Measurements from ENCODE around the gene MACROD2. TPM values are rescaled to one million over a fixed set of nuclear protein-coding genes. Genes with fewer than 3 reads are reported as not detected.

MACROD2 gene
- total and polyA plus RNA-seq, 2 of the 4 experiments (the other 2 are of a cell fraction): not detected

DNA sequence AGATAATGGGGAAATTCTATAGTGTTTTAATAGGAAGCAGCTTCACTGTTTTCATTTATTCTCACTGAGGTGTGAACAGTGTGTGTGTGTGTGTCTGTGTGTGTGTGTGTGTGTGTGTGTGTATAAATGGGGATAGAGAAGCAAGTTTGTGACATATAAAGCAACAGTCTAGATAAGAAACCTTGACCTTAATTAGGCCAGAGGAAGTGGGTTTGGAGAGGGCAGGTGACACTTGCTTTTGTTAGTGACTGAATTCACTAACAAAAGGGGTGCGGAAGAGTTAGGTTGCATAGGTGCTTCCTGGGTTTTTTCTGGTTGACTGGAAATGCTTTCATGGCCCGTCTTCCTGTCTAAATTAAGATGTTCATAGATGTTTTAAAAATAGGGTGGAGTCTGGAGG lies 857.8 kb downstream of the MACROD2 start:
- Histone ChIP-seq H2BK15ac (ENCODE audit: low read depth, low read length) (no peak overlapping the region), H3K9me1 (ENCODE audit: insufficient read depth, low read length) (no peaks in the 10 kb centered on the region), H3K27me3 (ENCODE audit: control insufficient read depth, insufficient read depth, low read length) (no peaks in the 10 kb centered on the region), H2BK120ac (ENCODE audit: low read depth, low read length) (no peak overlapping the region), H4K20me1 (ENCODE audit: insufficient read depth, low read length) (no peaks in the 10 kb centered on the region), H2AK5ac (ENCODE audit: low read depth, low read length) (no peak overlapping the region), H3K14ac (replicated peaks; ENCODE audit: low read depth, low read length) (no peak overlapping the region), H4K5ac (ENCODE audit: low read depth, low read length) (no peak overlapping the region), H3K56ac (ENCODE audit: extremely low read depth, insufficient read depth, low read length) (no peak overlapping the region), H3K27ac (ENCODE audit: insufficient read depth, low read length) (no peak overlapping the region), H3K23ac (ENCODE audit: low read depth, low read length) (no peak overlapping the region), H3K4me2 (ENCODE audit: low read depth, low read length) (no peak overlapping the region), H3K9me3 (ENCODE audit: control insufficient read depth, insufficient read depth, low read length) (peaks cover 2% of the 10 kb centered on the region; the same call in 1 of the 2 replicates), H2AFZ (replicated peaks; ENCODE audit: low read length, poor library complexity) (no peak overlapping the region), H2AK9ac (replicated peaks; ENCODE audit: low read depth, low read length, poor library complexity) (no peak overlapping the region), H2BK5ac (ENCODE audit: low read depth, low read length, poor library complexity, severe bottlenecking) (no peak overlapping the region), H4K8ac (ENCODE audit: low read depth in 2 of 2, low read length in 2 of 2) (no peak overlapping the region), H3K18ac (ENCODE audit: low read depth, low read length) (no peak overlapping the region), H3K4me3 (ENCODE audit: insufficient read depth, low read depth, low read length) (no peak overlapping the region), H3K36me3 (ENCODE audit: control insufficient read depth, insufficient read depth, low read length) (no peaks in the 10 kb centered on the region), H3K4me1 (ENCODE audit: control insufficient read depth, insufficient read depth, low read length) (no peaks in the 10 kb centered on the region), H3K9ac (ENCODE audit: low read depth, low read length) (no peak overlapping the region), H4K91ac (ENCODE audit: insufficient read depth, low read depth, low read length) (no peak overlapping the region), H3K4ac (ENCODE audit: low read depth, low read length) (no peak overlapping the region), H3K79me1 (ENCODE audit: low read depth in 1 of 2, low read length in 2 of 2) (no peaks in the 10 kb centered on the region), H2BK20ac (ENCODE audit: low read depth, low read length) (no peak overlapping the region)
- WGBS, 2 experiments (ENCODE audit: extremely low coverage in 2 of 2, insufficient read length in 1 of 2): 55% methylated on average over 2 of the region's 2 CpGs; no CpG with 5 or more reads in 1 of the 2 experiments
- no peak for DNase-seq
- POLR2A ChIA-PET (ENCODE audit: unreplicated experiment): no interaction called here
- intact Hi-C loops (cut with micrococcal nuclease): no loop called here
- in situ Hi-C loops (cut with MboI; ENCODE audit: low sequenced_read_pairs): no loop called here
- CTCF ChIA-PET: no interaction called here
- TF ChIP-seq MAFK (IDR thresholded peaks at IDR 0.05; ENCODE audit: low read depth, low read length): no peak
- TF ChIP-seq NFE2L2 (IDR thresholded peaks at IDR 0.05; ENCODE audit: low read depth, low read length): no peak
- TF ChIP-seq FOS (IDR thresholded peaks at IDR 0.05; ENCODE audit: low read depth, low read length): no peak
- no peak for TF ChIP-seq CHD1 (IDR thresholded peaks at IDR 0.05; ENCODE audit: low read depth, low read length)
- TF ChIP-seq BHLHE40 (IDR thresholded peaks at IDR 0.05; ENCODE audit: low read depth, low read length): no peak
- TF ChIP-seq, protein P1, sequence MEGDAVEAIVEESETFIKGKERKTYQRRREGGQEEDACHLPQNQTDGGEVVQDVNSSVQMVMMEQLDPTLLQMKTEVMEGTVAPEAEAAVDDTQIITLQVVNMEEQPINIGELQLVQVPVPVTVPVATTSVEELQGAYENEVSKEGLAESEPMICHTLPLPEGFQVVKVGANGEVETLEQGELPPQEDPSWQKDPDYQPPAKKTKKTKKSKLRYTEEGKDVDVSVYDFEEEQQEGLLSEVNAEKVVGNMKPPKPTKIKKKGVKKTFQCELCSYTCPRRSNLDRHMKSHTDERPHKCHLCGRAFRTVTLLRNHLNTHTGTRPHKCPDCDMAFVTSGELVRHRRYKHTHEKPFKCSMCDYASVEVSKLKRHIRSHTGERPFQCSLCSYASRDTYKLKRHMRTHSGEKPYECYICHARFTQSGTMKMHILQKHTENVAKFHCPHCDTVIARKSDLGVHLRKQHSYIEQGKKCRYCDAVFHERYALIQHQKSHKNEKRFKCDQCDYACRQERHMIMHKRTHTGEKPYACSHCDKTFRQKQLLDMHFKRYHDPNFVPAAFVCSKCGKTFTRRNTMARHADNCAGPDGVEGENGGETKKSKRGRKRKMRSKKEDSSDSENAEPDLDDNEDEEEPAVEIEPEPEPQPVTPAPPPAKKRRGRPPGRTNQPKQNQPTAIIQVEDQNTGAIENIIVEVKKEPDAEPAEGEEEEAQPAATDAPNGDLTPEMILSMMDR (conservative IDR thresholded peaks at IDR 0.05; ENCODE audit: low read depth, low read length): no peak
- TF ChIP-seq, protein P2, sequence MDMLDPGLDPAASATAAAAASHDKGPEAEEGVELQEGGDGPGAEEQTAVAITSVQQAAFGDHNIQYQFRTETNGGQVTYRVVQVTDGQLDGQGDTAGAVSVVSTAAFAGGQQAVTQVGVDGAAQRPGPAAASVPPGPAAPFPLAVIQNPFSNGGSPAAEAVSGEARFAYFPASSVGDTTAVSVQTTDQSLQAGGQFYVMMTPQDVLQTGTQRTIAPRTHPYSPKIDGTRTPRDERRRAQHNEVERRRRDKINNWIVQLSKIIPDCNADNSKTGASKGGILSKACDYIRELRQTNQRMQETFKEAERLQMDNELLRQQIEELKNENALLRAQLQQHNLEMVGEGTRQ (IDR thresholded peaks at IDR 0.05; ENCODE audit: low read depth, low read length): no peak
- no peak for TF ChIP-seq MXI1 (IDR thresholded peaks at IDR 0.05; ENCODE audit: borderline replicate concordance, low read depth, low read length)
- TF ChIP-seq RCOR1 (IDR thresholded peaks at IDR 0.05; ENCODE audit: insufficient replicate concordance, low read length): no peak
- TF ChIP-seq, protein P3, sequence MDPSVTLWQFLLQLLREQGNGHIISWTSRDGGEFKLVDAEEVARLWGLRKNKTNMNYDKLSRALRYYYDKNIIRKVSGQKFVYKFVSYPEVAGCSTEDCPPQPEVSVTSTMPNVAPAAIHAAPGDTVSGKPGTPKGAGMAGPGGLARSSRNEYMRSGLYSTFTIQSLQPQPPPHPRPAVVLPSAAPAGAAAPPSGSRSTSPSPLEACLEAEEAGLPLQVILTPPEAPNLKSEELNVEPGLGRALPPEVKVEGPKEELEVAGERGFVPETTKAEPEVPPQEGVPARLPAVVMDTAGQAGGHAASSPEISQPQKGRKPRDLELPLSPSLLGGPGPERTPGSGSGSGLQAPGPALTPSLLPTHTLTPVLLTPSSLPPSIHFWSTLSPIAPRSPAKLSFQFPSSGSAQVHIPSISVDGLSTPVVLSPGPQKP (IDR thresholded peaks at IDR 0.05; ENCODE audit: borderline replicate concordance, low read depth, low read length): no peak
- TF ChIP-seq MAZ (IDR thresholded peaks at IDR 0.05; ENCODE audit: borderline replicate concordance, low read depth, low read length): no peak
- no peak for TF ChIP-seq RFX5 (IDR thresholded peaks at IDR 0.05; ENCODE audit: low read depth, low read length)
- no peak for TF ChIP-seq CEBPB (IDR thresholded peaks at IDR 0.05; ENCODE audit: low read depth, low read length)
- no peak for TF ChIP-seq RAD21 (IDR thresholded peaks at IDR 0.05; ENCODE audit: low read length)
- no peak for TF ChIP-seq SMC3 (IDR thresholded peaks at IDR 0.05; ENCODE audit: low read depth, low read length)
- dilution Hi-C loops (cut with HindIII; ENCODE audit: low sequenced_read_pairs, unreplicated experiment): no loop called here
- no TSS peak for BruUV-seq (replicated peaks)
- no peak for ATAC-seq (ENCODE audit: low read depth)

Measured in IMR-90 (cell line).